SHP77 (cell line): ENCODE data around the gene BRSK1.
A peak's percentile ranks its signal among the peaks of the same experiment; 100 is the strongest.

Experiments
- DNase-seq, 2 experiments: peaks; one replicate each; lab custom pipeline; 2025; lab: John Stamatoyannopoulos, UW

Gene BRSK1

GRCh38 chr19:55353356-55353802, 69.6 kb downstream of the BRSK1 start:
- DNase-seq = no peak

GRCh38 chr19:55353803-55354697, 70.3 kb downstream of the BRSK1 start:
- DNase-seq = peak in 1 of 2 experiments; percentile 38

- no peak for DNase-seq
Measured at GRCh38 chr19:55354698-55355212, 71.0 kb downstream of the BRSK1 start, which contains the start of gene COX6B2. TSS of gene COX6B2 (minus strand) at chr19:55354719. CDS start at chr19:55354521, 198 bp downstream.

GRCh38 chr19:55355213-55355821, 71.5 kb downstream of the BRSK1 start:
- DNase-seq = no peak

- DNase-seq = no peak
Measured at GRCh38 chr19:55358493-55358892, 74.7 kb downstream of the BRSK1 start.

GRCh38 chr19:55358943-55359908, 75.4 kb downstream of the BRSK1 start:
- peak; percentile 34 to 52 for DNase-seq

- no peak for DNase-seq
Measured at GRCh38 chr19:55360902-55361301, 77.1 kb downstream of the BRSK1 start.
